Hepatic stellate cell (primary cell): ENCODE measurements around the gene SAFB.

Source experiments
- DNase-seq: peaks from one replicate; pipeline ENCODE4 v3.0.0; 2011; ENCODE audit warnings: low spot score

SAFB gene

GRCh38 chr19:5627395-5627904, 4.6 kb downstream of the SAFB start:
- DNase-seq = peak; percentile 31

GRCh38 chr19:5628461-5628860, 5.6 kb downstream of the SAFB start:
- no peak for DNase-seq

GRCh38 chr19:5628919-5629481, 6.1 kb downstream of the SAFB start:
- DNase-seq = no peak

DNA sequence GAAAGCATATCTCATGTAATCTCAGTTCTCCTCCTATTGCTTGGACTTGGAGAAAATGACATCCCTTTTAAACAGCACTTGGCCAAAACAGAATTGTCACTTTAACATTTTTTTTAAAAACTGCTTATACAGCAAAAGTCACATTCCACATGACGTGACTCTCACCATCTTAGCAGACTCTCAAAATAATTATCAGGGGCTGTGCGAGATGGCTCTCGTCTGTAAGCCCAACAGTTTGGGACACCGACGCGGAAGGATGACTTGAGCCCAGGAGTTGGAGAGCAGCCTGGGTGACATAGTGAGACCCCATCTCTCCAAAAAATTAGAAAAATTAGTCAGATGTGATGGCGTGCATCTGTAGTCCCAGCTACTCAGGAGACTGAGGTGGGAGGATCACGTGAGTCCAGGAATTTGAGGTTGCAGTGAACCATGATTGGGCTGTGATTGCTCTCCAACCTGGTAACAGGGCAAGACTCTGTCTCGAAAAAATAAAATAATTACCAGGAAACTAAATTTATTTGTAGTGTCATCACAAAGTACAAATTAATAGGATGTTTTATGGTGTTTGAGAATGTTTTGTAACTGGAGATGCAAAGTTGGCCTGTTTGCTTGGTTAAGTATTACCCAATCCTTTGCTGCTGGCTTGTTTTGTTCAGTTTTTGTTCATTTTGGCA, 8.8 kb downstream of the SAFB start:
- no peak for DNase-seq

GRCh38 chr19:5632241-5632612, 9.3 kb downstream of the SAFB start:
- DNase-seq = no peak

DNA sequence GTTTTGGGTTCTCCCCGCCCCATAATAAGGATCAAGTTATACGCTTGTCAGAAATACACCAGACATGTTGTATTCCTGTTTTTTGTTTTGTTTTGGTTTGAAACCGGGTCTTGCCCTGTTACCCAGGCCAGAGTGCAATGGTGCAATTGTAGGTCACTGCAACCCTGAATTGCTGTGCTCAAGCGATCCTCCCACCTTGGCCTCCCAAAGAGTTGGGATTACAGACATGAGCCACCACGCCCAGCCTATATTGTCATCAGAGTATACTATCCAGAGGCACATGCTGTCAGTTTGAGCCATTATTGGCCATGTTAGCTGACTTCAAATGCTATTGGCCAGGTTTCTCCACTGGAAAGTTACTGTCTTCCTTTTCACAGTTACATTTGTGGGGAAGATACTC, 9.8 kb downstream of the SAFB start:
- DNase-seq = no peak

DNA sequence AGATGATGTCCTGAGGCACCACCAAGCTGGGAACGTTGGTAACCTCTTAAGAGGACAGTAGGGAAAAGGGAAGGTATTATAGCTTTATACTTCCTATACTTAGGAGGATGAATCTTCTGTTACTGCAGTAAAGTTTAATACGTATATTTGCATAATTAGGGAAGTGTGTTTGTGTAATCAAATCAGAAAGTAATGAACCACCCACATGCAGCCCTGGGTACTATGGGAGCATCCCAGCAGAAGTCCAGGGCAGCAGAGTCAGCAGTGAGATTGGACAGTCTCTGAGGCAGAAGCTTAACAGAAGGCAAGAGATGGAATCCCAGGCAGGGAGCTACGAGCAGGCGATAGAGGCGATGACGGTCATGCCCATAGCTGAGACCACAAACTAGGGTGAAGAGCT, 12.5 kb downstream of the SAFB start:
- DNase-seq = no peak

DNA sequence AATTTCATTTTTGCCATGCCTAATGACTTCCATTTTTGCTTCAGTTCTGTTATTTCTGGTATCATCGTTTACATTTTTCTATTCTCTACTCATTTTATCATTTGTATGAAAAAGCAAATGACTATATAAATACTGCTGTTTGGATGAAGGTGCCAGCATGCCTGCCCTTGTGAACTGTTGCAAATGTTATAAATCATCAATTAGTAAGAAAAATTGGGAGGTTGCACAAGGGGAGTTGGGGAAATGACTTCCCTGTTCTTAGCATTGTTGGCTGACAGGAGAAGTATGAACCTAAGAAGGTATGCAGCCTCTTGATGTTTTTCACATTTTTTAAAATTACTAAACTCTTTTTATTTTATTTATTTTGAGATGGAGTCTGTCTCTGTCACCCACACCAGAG, 15.1 kb downstream of the SAFB start:
- no peak for DNase-seq

GRCh38 chr19:5641171-5641570, 18.3 kb downstream of the SAFB start:
- DNase-seq = no peak

DNA sequence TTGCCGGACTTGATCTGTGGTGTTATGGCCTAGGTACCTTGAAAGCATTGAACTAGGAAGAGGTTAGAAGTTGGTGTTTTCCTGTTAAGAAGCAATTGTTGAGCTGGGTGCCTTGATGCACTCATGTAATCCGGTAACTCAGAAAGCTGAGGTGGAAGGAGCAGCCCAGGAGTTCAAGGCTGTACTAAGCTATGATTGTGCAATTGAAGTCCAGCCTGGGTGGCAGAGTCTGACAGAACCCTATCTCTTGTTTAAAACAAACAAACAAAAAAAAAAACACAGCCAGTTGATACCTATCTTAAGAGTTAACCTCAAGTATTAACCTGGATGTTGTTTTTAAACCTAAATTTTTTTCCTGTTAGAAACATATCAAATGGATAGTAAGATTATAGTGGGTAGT, 19.3 kb downstream of the SAFB start:
- no peak for DNase-seq

GRCh38 chr19:5643060-5643459, 20.2 kb downstream of the SAFB start:
- DNase-seq = no peak

GRCh38 chr19:5644037-5644436, 21.2 kb downstream of the SAFB start:
- no peak for DNase-seq

DNA sequence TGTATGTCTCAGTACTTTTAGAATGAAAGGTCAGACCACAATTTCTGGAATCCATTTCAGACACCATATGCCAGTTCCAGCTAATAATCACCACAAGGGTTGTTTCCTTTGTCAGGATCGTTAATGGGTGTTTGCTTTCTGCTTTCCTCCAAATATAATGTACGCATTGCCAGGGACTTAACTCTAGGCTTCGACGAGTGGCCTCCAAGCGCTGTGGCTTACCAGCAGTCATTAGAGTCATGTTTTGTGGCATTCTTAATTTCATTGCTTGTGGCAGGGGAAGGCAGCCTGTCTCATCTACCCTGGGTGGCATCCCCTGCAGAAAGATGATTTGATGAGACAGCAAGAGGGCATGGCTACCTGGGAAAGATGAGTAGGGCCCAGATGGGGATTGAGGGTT, 22.5 kb downstream of the SAFB start:
- DNase-seq = no peak

- no peak for DNase-seq
These were observed 23.8 kb downstream of the SAFB start for GRCh38 chr19:5646703-5647102.

GRCh38 chr19:5648464-5648863, 25.6 kb downstream of the SAFB start:
- no peak for DNase-seq

DNA sequence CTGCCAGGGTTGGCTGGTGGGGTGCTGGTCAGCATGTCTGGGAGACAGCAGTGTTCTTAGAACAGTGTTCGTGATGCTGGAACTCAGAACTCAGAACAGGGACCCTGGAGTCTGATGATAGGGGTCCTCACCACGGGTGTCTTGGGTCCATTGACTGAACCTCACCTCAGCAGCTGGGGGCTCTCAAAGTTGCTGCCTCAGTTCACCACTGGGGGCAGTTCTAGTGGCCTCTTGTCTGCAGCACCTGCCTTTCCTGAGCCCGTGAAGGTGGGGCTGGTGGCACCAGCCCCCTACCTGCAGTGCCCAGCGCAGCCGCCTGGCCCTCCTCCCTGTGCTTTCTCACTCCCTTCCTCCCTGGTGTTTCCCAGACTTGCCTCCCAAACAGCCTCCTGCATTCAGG, 28.5 kb downstream of the SAFB start:
- no peak for DNase-seq

DNA sequence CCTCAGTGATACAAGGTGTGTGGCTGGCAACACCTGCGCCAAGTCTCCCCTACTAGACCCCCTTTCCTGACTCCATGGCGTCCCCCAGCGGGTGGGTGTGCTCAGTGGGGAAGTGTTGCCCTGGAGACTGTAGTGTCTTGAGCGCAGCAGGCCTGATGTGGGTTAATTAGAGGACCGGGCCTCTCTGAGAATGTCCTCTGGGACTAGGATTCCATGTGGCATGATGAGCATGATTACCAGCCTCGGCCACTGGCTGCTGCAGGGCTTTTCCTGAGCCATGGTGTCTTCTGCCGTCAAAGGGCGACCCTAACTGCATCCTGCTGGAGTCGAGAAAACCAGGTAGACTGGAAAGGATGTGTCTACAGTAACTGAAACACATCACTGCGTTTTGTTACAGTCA, 29.4 kb downstream of the SAFB start:
- DNase-seq = no peak

GRCh38 chr19:5654931-5655330, 32.0 kb downstream of the SAFB start:
- DNase-seq = no peak

DNA sequence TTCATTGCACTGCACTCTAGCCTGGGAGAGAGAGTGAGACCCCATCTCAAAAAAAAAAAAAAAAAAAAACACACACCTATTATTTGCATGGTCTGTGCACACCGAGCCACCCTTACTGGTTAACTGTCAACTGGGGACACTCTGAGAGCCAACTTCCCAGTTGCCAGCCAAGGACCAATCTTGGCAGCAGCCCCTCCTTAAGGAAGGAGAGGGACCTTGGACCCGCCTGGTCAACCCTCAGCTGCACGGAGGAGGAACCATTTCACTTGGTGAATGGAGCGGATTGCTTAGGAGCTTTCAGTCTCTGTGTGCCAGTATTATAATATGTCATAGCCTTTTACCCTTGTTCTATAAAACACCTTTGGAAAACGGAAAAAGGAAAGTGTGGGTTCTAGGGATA, 32.5 kb downstream of the SAFB start:
- DNase-seq = no peak

DNA sequence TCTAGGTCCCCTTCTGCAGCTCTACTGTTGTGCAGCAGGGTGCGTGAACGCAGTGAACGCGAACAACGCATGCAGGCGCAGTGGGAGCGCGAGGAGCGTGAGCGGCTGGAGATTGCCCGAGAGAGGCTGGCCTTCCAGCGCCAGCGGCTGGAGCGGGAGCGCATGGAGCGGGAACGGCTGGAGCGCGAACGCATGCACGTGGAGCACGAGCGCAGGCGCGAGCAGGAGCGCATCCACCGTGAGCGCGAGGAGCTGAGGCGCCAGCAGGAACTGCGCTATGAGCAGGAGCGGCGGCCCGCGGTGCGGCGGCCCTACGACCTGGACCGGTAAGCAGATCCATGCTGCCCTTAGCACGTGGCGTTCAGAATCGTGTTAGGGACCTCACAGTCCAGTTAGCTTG, 38.6 kb downstream of the SAFB start:
- no peak for DNase-seq

- no peak for DNase-seq
These were observed 41.0 kb downstream of the SAFB start for GRCh38 chr19:5663904-5664303.

- DNase-seq = no peak
These were observed 41.6 kb downstream of the SAFB start for GRCh38 chr19:5664515-5664914.

GRCh38 chr19:5665781-5666513, 43.1 kb downstream of the SAFB start:
- peak; percentile 78 for DNase-seq
